GM18526 (cell line): ENCODE results near the gene THSD4.

ENCODE experiments used
- POLR2A ChIP-seq: IDR thresholded peaks from 3 replicates; pipeline ENCODE4 v1.6.1; 2011; ENCODE audit not compliant: insufficient read length; ENCODE audit errors: extremely low read depth

Gene THSD4

GRCh38 chr15:71212146-71212545 lies 96.9 kb downstream of the THSD4 start:
- TF ChIP-seq POLR2A = no peak

GRCh38 chr15:71215126-71215894 lies 100.0 kb downstream of the THSD4 start:
- no peak for TF ChIP-seq POLR2A

- TF ChIP-seq POLR2A = no peak
These were observed 103.1 kb downstream of the THSD4 start for GRCh38 chr15:71218272-71218805.

- no peak for TF ChIP-seq POLR2A
These were observed 103.8 kb downstream of the THSD4 start for GRCh38 chr15:71219101-71219500.

- no peak for TF ChIP-seq POLR2A
These were observed 104.4 kb downstream of the THSD4 start for GRCh38 chr15:71219645-71220044.

- TF ChIP-seq POLR2A = no peak
These were observed 105.6 kb downstream of the THSD4 start for GRCh38 chr15:71220828-71221227.

GRCh38 chr15:71221417-71221816 lies 106.1 kb downstream of the THSD4 start:
- TF ChIP-seq POLR2A = no peak

GRCh38 chr15:71223516-71223915 lies 108.2 kb downstream of the THSD4 start:
- no peak for TF ChIP-seq POLR2A

- TF ChIP-seq POLR2A = no peak
These were observed 108.8 kb downstream of the THSD4 start for GRCh38 chr15:71224024-71224423.

- no peak for TF ChIP-seq POLR2A
These were observed 110.6 kb downstream of the THSD4 start for GRCh38 chr15:71225851-71226250.

- TF ChIP-seq POLR2A = no peak
These were observed 111.5 kb downstream of the THSD4 start for GRCh38 chr15:71226536-71227455.

GRCh38 chr15:71228403-71228802 lies 113.1 kb downstream of the THSD4 start:
- no peak for TF ChIP-seq POLR2A

- no peak for TF ChIP-seq POLR2A
These were observed 115.0 kb downstream of the THSD4 start for GRCh38 chr15:71230303-71230702.

- no peak for TF ChIP-seq POLR2A
These were observed 116.5 kb downstream of the THSD4 start for GRCh38 chr15:71231758-71232157.

- TF ChIP-seq POLR2A = no peak
These were observed 117.1 kb downstream of the THSD4 start for GRCh38 chr15:71232411-71232810.
